GM21576 (cell line): ENCODE results near the gene ZCCHC7.

ENCODE experiments used
- ATAC-seq: cut with Tn5 transposase; IDR thresholded peaks from one replicate; pipeline ENCODE4 v1.9.1; 2021; ENCODE audit warnings: mild to moderate bottlenecking, moderate library complexity; ENCODE audit not compliant: unreplicated experiment

ZCCHC7 gene

DNA sequence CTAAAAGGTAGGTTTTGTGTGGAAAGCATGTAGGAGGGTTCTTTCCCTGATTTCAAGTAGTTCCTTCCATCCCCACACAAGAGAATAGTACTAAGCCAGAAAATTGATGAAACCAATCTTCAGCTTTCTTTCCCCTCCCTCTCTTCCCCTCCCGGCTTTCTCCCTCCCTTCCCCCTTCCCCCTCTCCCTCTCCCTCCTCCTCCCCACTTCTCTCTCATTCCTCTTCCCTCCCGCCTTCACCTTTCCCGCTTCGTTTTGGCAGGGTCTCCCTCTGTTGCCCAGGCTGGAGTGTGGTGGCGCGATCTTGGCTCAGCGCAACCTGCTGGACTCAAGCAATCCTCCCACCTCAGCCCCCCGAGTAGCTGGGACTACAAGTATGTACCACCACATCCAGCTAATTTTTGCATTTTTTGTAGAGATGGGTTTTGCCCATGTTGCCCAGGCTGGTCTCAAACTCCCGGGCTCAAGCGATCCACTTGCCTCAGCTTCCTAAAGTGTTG, 85.8 kb downstream of the ZCCHC7 start:
- ATAC-seq = no peak

DNA sequence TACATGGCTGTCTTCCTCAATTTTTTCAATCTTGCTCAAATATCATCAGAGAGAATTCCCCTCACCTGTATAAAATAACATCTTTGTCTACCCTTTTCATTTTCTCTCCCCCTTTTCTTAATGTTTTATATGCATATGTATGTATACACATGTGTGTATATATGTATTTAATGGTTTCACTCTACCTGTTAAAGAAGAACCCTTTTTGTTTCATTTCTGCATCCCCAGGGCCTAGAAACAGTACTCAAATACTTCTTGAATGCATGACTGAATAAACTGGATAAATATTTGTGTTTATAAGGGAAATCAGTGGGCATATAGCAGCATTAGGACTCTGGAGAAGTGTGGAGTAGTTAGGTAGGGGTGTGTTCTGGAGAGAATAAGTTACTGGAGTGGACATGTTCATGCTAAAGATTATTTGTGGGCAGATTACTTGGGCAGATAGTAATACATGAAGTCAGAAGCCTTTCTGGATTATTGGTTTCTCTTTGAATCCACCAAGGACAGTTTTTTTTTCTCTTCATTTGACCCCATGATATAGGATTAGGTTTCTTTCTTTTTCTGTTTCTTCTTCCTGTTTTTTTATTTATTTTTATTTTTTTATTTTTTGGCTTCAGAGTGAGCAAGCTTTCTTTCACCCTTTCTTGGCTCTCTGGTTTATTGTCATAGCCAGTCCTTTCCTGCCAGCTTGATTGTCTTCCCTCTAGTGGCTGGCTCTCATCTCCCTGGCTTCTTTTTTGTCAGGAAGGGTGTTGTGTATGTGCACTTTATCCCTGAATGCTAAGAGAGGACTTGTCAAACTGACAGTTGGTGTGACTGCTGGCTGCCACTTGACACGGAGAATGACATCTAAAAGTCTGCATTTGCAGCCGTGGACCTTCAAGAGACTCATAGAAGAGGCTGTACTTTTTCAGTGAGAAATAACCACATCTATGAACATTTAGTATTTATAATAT, 89.3 kb downstream of the ZCCHC7 start:
- ATAC-seq = no peak

DNA sequence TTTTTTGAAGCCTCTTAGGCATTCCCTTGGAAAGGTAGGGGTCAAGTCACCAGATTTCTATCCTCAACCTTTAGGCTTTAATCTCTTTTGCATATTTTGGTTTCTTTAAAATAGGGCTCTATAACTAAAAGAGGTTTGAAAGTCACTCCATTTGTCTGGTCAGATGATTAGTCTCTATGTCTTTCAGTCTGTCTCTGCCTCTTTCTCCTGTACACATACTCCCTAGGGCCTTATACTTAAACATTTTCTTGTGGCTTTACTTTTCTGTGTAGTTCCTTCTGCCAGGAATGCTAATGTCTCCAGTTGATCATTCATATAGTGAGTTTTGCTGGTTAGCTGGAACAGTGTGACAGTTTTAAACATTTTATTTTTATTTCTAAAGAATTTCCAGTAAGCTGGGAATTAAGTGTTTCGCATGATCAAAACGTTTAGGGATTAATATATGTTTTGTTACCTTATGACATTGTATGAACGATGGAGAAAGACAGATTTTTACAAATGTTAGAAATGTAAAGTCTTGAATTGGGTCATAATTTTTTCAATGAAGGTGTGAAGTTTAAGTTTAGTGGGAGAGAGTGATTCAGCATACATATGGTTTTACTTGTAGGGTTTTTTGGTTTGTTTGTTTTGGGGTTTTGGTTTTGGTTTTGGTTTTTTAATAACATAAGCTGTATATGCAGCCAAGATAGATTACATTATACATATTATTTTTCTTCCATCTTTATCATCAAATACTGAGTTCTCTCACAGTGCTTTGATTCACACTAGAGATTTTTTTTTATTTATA, 90.6 kb downstream of the ZCCHC7 start:
- no peak for ATAC-seq

DNA sequence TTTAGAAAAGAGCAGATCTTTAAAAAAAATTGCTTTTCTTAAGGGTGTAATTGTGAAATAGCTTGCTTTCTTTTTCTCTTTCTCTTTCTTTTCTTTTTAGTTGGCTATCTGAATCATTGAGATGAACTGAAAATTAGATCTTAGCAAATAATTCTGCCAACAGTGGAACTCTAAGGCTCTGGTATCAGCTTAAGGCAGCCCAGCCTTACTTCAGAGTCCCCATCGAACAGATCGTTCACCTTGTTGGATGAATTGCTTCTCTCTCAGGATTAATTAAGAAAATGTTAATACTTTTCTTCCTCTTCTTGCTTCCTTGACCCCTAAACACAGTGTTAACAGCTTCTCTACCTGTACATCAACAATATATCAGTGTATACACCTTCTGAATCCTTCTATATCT, 92.1 kb downstream of the ZCCHC7 start:
- ATAC-seq = no peak

DNA sequence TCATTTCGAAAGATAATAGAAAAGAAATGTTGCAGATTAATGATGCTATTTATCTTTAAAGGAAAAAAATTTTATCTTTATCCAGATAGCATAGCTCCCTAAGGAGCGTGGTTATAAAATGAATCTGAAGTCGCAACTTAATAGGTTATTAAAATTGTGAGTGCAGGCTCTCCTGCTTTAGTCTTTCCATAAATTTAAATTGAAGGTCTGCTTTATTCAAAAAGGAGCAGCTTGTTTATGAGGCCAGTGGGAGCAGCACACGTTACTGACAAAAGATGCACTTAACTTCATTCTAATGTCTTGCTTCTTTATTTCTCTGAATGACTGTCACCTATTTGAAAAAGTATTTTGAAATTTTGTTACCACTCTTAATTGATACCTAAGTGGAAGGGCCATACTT, 95.0 kb downstream of the ZCCHC7 start:
- no peak for ATAC-seq

GRCh38 chr9:37215830-37216229, 95.5 kb downstream of the ZCCHC7 start:
- no peak for ATAC-seq

DNA sequence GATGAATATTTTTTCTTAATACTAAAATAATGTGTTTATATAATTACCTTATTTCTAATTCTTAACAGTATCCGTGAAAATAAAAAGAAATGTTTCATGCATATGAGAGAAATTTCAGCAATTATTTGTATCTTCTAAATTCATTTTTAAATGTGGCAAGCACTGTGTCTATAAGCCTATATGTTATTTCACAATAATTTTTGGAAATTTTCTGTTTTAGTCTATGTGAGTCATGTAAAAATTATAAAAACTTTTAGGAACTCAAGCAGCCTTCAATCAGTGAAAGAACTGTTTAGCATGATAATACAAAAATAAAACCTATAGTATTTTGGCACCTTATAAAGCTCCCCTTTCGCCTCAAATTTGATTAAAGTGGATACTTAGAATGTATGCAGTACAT, 96.8 kb downstream of the ZCCHC7 start:
- ATAC-seq = no peak

GRCh38 chr9:37218800-37219425, 98.5 kb downstream of the ZCCHC7 start:
- ATAC-seq = no peak

- ATAC-seq = no peak
Observed at GRCh38 chr9:37220971-37221370, 100.6 kb downstream of the ZCCHC7 start.

DNA sequence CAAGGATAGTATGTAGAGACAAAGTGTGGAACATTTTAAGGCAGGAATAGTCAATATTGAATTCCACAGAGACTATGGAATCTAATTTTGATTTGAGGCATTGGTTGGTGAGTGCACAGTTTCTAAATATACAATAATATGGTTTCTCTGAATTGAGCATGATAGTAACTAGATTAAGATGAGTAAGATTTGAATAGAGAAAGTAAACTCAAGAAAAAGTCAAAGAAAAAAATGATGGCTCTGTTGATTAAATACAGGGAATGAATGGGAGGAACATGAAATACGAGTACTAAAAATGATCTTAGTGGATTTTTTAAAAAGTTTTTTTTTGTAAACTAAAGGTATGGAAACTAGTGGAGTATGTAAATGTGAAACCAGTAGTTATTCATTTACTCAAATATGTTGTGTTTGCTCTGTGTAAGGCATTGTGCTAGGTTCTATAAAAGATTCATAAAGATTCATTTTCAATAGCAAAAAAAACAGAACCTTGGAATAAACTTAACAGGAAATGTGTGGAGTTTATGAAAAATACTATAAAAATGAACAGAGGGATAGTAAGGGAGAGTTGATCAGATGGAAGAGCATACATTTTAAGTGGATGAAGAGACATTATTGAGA, 101.2 kb downstream of the ZCCHC7 start:
- ATAC-seq = no peak

DNA sequence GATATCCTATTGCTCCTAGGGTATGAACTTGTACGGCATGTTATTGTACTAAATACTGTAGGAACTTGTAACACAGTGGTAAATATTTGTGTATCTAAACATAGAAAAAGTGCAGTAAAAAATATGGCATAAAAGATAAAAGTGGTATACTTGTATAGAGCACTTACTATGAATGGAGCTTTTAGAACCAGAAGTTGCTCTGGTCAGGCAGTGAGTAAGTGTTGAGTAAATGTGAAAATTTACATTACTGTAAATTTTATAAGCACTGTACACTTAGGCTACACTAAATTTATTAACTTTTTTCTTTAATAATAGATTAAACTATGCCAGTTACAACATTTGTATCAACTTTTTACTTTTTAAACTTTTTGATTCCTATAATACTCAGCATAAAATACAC, 109.1 kb downstream of the ZCCHC7 start:
- ATAC-seq = no peak

DNA sequence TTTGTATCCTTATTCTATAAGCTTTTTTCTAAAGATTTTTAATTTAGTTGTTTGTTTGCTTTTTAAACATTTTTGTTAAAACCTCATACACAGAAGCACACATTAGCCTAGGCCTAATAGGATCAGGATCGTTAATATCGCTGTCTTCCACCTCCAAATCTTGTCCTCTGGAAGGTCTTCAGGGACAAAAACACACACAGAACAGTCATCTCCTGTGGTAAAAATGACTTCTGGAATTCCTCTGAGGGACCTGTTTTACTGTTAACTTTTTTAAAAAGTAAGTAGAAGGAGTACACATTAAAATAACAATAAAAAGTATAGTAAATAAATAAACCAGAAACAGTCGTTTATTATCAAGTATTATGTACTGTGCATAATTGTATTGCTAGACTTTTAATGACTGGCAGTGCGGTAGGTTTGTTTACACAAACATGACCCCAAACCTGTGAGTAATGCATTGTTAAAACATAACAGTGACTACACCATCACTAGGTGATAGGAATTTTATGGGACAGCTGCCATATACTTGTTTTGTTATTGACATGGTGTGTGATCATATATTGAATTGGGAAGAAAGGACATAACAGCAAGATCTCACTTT, 109.6 kb downstream of the ZCCHC7 start:
- no peak for ATAC-seq

DNA sequence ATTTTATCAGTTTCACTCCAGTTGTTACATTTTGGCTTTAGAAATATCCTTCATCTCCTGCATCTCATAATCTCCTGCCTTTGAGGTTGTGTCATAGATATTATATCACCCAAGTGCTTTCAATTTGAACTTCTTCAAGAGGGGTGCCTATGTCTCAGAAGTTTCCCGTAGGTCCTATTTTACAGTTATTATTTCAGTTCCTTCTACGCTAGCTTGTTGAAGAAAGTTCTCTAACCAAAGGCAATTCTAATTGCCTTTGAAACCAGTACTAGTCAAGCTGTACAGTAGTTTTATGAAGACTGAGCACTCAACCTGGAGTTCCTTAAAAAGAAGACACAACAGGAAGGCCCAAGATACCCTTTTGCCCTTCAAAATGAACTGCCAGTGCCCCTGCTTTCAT, 116.4 kb downstream of the ZCCHC7 start:
- ATAC-seq = no peak

- ATAC-seq = no peak
Observed at GRCh38 chr9:37238122-37238521, 117.7 kb downstream of the ZCCHC7 start.

DNA sequence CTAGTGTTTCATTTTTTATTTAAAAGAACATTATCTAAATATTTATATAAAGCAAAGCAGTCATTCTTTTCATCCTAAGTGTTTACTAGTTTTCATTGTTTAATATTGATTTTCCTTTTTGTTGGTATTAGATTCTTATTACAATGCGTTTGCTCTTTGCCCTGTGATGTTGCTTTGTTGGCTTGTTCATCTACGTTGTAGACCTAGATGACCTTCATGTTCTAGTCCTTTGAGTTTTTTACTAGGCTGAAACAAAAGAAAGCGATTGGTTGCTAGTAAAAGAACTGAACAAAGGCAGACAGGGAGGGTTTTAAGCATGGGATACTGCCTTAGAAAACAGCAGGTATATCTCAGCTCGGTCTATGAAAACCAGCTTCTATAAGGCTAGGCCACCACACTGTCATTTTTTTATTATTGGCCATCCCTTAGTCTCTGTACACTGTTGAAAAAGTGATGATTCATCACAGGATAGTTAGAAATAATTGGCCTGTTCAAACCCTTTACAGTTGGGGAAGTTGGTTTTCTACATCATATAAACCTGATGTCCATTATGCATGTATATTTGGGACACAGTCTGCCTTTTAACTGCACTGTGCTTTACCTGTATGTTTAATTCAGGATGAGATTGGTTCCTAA, 119.0 kb downstream of the ZCCHC7 start:
- ATAC-seq = no peak

GRCh38 chr9:37239921-37240320, 119.5 kb downstream of the ZCCHC7 start:
- ATAC-seq = no peak

DNA sequence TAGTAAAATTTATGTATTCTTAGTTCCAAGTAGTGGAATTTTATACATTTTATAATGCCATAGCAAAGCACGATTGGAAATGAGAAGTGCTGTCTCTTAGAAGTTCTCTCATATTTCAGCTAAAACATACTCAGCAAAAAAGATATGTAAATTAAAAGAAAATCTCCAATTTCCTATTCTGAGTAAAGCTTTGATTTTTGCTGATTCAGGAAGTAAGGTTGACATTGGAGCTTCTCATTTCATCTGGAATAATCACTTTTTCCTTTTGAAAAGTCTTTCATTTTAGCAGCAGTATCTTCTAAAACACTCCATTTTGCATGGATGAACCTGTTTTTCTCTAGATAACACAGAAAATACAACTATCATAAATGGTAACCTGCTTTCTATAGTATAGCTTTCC, 121.0 kb downstream of the ZCCHC7 start:
- ATAC-seq = no peak

- ATAC-seq = no peak
Observed at GRCh38 chr9:37242089-37242488, 121.7 kb downstream of the ZCCHC7 start.

- no peak for ATAC-seq
Observed at GRCh38 chr9:37243588-37244345, 123.4 kb downstream of the ZCCHC7 start.
